AG04450 (cell line): ENCODE measurements around the gene SUN1. TPM values are rescaled to one million over a fixed set of nuclear protein-coding genes. Genes with fewer than 3 reads are reported as not detected.

Experiments
- CTCF ChIA-PET: fragments of 300-600, 350-600 bp; formaldehyde crosslinking; extraction: SDS; loops from one replicate; lab custom pipeline; 2022; ENCODE audit warnings: antibody characterized with exemption, inconsistent platforms; lab: Charles Lee
- POLR2A ChIA-PET: fragments of 350-600 bp; formaldehyde crosslinking; extraction: SDS; loops from one replicate; lab custom pipeline; 2021; ENCODE audit warnings: antibody characterized with exemption, inconsistent platforms; lab: Yijun Ruan, JAX
- DNase-seq: peaks from one replicate; pipeline ENCODE4 v3.0.0-alpha.2; 2011; ENCODE audit warnings: low read depth, low spot score
- H3K27ac ChIP-seq: one replicate; pipeline ENCODE4 v1.5.1; 2012; ENCODE audit warnings: low read depth, low read length, control low read depth
- H3K27me3 ChIP-seq: one replicate; pipeline ENCODE4 v1.6.0; 2012; ENCODE audit warnings: low read length; ENCODE audit not compliant: control insufficient read depth, insufficient read depth
- H3K4me3 ChIP-seq: 2 replicates; pipeline ENCODE4 v1.5.1; 2011; ENCODE audit warnings: mild to moderate bottlenecking, low read depth, low read length, control low read depth
- H3K9me3 ChIP-seq: 2 replicates; pipeline ENCODE4 v1.5.1; 2012; ENCODE audit warnings: low read length; ENCODE audit not compliant: control insufficient read depth, insufficient read depth
- polyA plus RNA-seq: library from polyadenylated mRNA; depleted of rRNA; stranded (reverse); fragments of >200 nt; gene quantifications from 2 replicates; pipeline ENCODE4 v1.2.3, GENCODE V29; 2011
- TF ChIP-seq, protein P1 (sequence below): IDR thresholded peaks from 2 replicates; pipeline ENCODE4 v1.5.1; 2011; ENCODE audit warnings: low read depth, low read length, control low read depth, inconsistent platforms

SUN1 gene
- polyA plus RNA-seq, 1 experiment, result 140 TPM

DNA sequence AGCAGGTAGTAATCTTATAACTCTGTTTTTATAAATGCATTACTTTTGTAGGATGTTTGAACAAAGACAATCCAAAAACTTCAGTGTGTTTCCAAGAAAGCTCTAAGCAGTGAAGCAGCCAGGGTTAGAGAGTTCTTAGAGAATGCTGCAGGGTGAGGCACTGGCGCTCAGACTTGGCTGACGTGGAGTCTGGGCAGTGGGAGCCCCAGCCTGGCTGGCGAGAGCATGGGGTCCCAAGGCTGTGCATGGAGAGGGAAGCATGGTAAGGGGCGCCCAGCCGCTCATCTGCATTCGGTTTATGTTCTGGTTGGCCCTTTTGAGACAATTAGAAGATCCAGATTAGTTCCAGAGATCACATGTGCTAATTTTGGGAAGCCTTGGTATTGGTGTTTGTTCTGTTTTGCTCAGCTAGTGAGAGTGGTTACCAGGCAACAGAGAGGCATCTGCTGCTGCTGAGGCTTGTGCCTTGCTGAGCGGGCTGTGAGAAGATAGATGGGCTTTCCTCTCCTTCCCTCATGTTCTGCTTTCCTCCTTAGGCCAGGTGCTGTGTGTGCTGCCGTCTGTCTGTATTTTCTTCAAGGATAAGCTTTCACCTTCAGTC is 10.3 kb downstream of the SUN1 start:
- H3K27me3 ChIP-seq, result no peaks in the 10 kb centered on the region
- no peak overlapping the region for H3K27ac ChIP-seq
- H3K9me3 ChIP-seq, result peaks cover 18% of the 10 kb centered on the region
- CTCF ChIA-PET, result interaction anchor here (0.6 to 1.1 kb wide), 3 partner anchors 30 to 613 kb away, joined by 3 read pairs; no protein-coding TSS in a partner anchor
- POLR2A ChIA-PET, result no interaction called here
- no peak overlapping the region for H3K4me3 ChIP-seq
- TF ChIP-seq, protein P1, sequence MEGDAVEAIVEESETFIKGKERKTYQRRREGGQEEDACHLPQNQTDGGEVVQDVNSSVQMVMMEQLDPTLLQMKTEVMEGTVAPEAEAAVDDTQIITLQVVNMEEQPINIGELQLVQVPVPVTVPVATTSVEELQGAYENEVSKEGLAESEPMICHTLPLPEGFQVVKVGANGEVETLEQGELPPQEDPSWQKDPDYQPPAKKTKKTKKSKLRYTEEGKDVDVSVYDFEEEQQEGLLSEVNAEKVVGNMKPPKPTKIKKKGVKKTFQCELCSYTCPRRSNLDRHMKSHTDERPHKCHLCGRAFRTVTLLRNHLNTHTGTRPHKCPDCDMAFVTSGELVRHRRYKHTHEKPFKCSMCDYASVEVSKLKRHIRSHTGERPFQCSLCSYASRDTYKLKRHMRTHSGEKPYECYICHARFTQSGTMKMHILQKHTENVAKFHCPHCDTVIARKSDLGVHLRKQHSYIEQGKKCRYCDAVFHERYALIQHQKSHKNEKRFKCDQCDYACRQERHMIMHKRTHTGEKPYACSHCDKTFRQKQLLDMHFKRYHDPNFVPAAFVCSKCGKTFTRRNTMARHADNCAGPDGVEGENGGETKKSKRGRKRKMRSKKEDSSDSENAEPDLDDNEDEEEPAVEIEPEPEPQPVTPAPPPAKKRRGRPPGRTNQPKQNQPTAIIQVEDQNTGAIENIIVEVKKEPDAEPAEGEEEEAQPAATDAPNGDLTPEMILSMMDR, result no peak
- DNase-seq, result no peak

DNA sequence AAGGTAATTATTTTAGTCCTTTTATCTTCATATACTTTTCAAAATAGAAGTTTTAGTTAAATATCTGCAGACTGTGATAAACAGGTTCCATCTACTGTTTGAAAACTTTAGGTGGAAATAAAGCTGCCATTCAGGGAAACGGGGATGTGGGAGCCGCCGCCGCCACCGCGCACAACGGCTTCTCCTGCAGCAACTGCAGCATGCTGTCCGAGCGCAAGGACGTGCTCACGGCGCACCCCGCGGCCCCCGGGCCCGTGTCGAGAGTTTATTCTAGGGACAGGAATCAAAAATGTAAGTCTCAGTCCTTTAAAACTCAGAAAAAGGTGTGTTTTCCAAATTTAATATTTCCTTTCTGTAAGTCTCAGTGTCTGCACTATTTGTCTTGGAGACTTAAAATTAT is 11.0 kb downstream of the SUN1 start:
- no peak overlapping the region for H3K4me3 ChIP-seq
- H3K27ac ChIP-seq, result no peak overlapping the region
- CTCF ChIA-PET, result interaction anchor here (0.6 to 0.7 kb wide), 2 partner anchors 30 to 614 kb away, joined by 3 read pairs; no protein-coding TSS in a partner anchor
- TF ChIP-seq, protein P1, result no peak
- no peaks in the 10 kb centered on the region for H3K27me3 ChIP-seq
- no peak for DNase-seq
- peaks cover 24% of the 10 kb centered on the region for H3K9me3 ChIP-seq
- POLR2A ChIA-PET, result no interaction called here

DNA sequence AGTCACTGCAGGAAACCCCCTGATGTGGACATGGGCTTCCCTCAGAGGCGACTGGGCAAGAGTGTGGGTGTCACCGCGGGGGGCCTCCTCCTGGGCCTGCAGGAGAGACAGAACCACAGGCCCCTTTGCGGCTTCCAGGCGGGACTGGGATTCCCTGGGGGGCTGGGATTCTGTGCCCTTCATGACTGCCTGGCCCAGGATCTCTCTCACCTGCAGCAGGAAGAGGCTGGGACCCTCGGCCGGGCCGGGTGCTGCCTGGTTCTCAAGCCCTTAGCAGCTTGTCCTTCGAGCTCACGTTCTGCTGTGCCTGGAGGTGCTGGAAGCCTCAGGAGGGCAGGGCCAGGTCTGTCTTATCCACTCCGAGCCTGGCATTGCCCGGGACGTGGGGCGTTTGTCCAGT is 11.8 kb downstream of the SUN1 start:
- Histone ChIP-seq H3K9me3 (peaks cover 24% of the 10 kb centered on the region), H3K27me3 (no peaks in the 10 kb centered on the region), H3K4me3 (no peak overlapping the region), H3K27ac (no peak overlapping the region)
- TF ChIP-seq, protein P1, result no peak
- ChIA-PET CTCF (no interaction called here), POLR2A (no interaction called here)
- DNase-seq, result no peak

DNA sequence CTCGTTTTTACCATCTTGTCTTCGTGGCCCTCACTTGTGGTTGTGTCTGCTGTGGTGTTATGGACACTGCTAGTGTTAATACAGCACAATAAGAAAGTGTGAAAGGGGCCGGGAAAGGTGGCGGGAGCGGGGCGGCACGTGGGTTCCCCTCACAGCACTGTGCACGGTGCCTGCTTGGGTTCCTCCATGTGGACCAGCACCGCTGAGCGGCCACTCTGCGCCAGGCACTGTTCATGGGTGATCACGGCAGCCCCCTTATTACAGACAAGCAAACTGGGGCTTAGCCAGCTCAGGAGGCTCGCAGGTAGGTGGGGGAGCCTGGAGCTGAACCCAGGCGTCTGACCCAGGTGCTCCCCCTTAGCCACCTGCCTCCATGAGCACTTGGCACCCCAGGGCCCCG is 12.2 kb downstream of the SUN1 start:
- TF ChIP-seq, protein P1, result no peak
- no peak for DNase-seq
- POLR2A ChIA-PET, result no interaction called here
- Histone ChIP-seq H3K27me3 (no peaks in the 10 kb centered on the region), H3K27ac (no peak overlapping the region), H3K4me3 (no peak overlapping the region), H3K9me3 (peaks cover 24% of the 10 kb centered on the region)
- CTCF ChIA-PET, result interaction anchor here (0.6 kb wide), 1 partner anchor 38 kb away, joined by 3 read pairs; no protein-coding TSS in a partner anchor

DNA sequence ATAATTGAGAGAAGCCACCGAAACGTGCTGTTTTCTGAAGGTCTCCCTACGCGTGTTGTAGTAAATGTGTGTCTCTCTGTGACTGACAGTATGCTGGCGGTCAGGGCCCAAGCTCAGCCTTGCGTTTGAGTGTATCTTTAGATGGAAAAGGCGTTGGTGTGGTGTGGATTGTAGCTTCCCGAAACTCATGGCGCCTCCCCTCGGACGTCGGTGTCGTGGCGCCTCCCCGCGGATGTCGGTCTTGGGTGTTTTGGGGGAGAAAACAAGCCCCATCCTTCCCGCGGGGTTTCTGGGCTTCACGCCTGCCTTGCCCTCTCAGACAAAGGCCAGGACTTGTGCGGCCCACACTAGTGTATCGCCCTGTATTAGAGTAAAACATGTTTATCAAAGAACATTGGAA is 12.8 kb downstream of the SUN1 start:
- Histone ChIP-seq H3K9me3 (peaks cover 23% of the 10 kb centered on the region), H3K27me3 (no peaks in the 10 kb centered on the region), H3K27ac (no peak overlapping the region), H3K4me3 (no peak overlapping the region)
- TF ChIP-seq, protein P1, result no peak
- ChIA-PET POLR2A (no interaction called here), CTCF (interaction anchor here (0.6 kb wide), 1 partner anchor 39 kb away, joined by 3 read pairs; no protein-coding TSS in a partner anchor)
- no peak for DNase-seq
